ENCODE results near the gene SUGCT.

The SUGCT gene

GRCh38 chr7:40773656-40774055 is 638.9 kb downstream of the SUGCT start:
- no peak for DNase-seq (ENCODE audit: low read depth in 2 of 2)

- no peak for DNase-seq (ENCODE audit: low read depth in 2 of 2)
Observed at GRCh38 chr7:40775877-40776276, 641.1 kb downstream of the SUGCT start.

- DNase-seq (ENCODE audit: low read depth in 2 of 2) = no peak
Observed at GRCh38 chr7:40777730-40778312, 643.0 kb downstream of the SUGCT start.

GRCh38 chr7:40780460-40780859 is 645.7 kb downstream of the SUGCT start:
- DNase-seq (ENCODE audit: low read depth in 2 of 2) = no peak

GRCh38 chr7:40782836-40783235 is 648.0 kb downstream of the SUGCT start:
- DNase-seq (ENCODE audit: low read depth in 2 of 2) = no peak

GRCh38 chr7:40784176-40784575 is 649.4 kb downstream of the SUGCT start:
- no peak for DNase-seq (ENCODE audit: low read depth in 2 of 2)

- no peak for DNase-seq (ENCODE audit: low read depth in 2 of 2)
Observed at GRCh38 chr7:40786909-40787308, 652.1 kb downstream of the SUGCT start.

GRCh38 chr7:40793132-40793531 is 658.3 kb downstream of the SUGCT start:
- no peak for DNase-seq (ENCODE audit: low read depth in 2 of 2)

- DNase-seq (ENCODE audit: low read depth in 2 of 2) = no peak
Observed at GRCh38 chr7:40795607-40796006, 660.8 kb downstream of the SUGCT start.

GRCh38 chr7:40796723-40797122 is 661.9 kb downstream of the SUGCT start:
- DNase-seq (ENCODE audit: low read depth in 2 of 2) = no peak

- DNase-seq (ENCODE audit: low read depth in 2 of 2) = no peak
Observed at GRCh38 chr7:40798613-40799012, 663.8 kb downstream of the SUGCT start.

- DNase-seq (ENCODE audit: low read depth in 2 of 2) = no peak
Observed at GRCh38 chr7:40799493-40800403, 664.9 kb downstream of the SUGCT start.

- DNase-seq (ENCODE audit: low read depth in 2 of 2) = no peak
Observed at GRCh38 chr7:40800771-40801170, 666.0 kb downstream of the SUGCT start.

- DNase-seq (ENCODE audit: low read depth in 2 of 2) = no peak
Observed at GRCh38 chr7:40802497-40802896, 667.7 kb downstream of the SUGCT start.

GRCh38 chr7:40804477-40805215 is 669.8 kb downstream of the SUGCT start:
- no peak for DNase-seq (ENCODE audit: low read depth in 2 of 2)

GRCh38 chr7:40805361-40805760 is 670.6 kb downstream of the SUGCT start:
- DNase-seq (ENCODE audit: low read depth in 2 of 2) = no peak

- DNase-seq (ENCODE audit: low read depth in 2 of 2) = no peak
Observed at GRCh38 chr7:40808378-40808942, 673.7 kb downstream of the SUGCT start.

- DNase-seq (ENCODE audit: low read depth in 2 of 2) = no peak
Observed at GRCh38 chr7:40810274-40810673, 675.5 kb downstream of the SUGCT start.

GRCh38 chr7:40811666-40812065 is 676.9 kb downstream of the SUGCT start:
- DNase-seq (ENCODE audit: low read depth in 2 of 2) = no peak

GRCh38 chr7:40815022-40815421 is 680.2 kb downstream of the SUGCT start:
- no peak for DNase-seq (ENCODE audit: low read depth in 2 of 2)

- DNase-seq (ENCODE audit: low read depth in 2 of 2) = no peak
Observed at GRCh38 chr7:40815512-40815911, 680.7 kb downstream of the SUGCT start.

- no peak for DNase-seq (ENCODE audit: low read depth in 2 of 2)
Observed at GRCh38 chr7:40822861-40823260, 688.1 kb downstream of the SUGCT start.
